Stimulated activated CD8-positive, alpha-beta memory T cell treated with anti-CD3 and anti-CD28 coated beads, Interleukin-4, amount 100 ng/mL, for 4 hours (primary cell): ENCODE measurements around the gene PDCD2.
A peak's percentile ranks its signal among the peaks of the same experiment; 100 is the strongest.
"Not testable (repeated sequence)": the region's sequence is repeated elsewhere in the genome, so short reads cannot be mapped to it uniquely, and the experiment has no call there.

ENCODE experiments used
- DNase-seq, 2 donors: peaks; one replicate each; pipeline ENCODE4 v3.0.0-alpha.2; 2020; ENCODE audit warnings: low read depth in 2 of 2, low spot score in 1 of 2

Gene PDCD2

DNA sequence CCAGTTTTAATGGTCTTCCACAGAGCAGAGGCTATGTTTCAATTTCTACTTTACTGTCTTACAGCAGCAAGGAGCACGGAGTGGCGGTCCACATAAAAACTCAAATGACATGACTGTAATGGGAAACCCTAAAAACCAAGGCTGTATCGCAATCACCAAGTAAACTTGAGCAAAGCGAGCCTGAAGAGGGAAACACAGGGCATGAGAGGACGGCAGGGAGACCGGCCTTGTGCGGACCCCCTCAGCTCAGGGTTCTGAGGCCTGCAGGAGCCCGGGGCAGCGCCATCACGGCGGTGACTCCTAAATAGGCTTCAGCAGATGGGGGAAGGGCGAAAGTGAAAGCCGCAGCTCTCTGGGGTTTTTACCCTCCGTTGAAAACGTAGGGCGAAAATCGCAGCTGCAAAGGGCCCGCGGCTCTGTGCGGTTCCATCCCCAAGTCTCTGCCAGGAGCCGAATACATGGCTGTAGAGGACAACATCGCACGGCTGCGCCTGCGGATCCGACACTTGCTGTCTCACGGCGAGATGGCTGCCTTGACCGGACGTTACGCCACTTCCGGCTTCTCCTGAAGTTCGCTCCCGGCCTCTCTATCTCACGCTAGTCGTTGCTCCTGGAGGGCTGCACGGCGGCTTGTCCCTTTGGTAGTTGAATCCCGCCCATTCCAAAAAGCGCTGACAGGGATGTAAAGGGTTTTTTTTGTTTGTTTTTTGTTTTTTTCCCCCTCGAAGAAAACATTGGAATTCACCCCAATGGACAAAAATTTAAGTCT lies 31.5 kb downstream of the PDCD2 start, which contains the start of gene PSMB1:
Gene PSMB1 (minus strand): TSS at position 543 of the 769 bp plus-strand sequence. CDS start 65 bp downstream, at position 478.
- peak; percentile 57 to 67 for DNase-seq

DNA sequence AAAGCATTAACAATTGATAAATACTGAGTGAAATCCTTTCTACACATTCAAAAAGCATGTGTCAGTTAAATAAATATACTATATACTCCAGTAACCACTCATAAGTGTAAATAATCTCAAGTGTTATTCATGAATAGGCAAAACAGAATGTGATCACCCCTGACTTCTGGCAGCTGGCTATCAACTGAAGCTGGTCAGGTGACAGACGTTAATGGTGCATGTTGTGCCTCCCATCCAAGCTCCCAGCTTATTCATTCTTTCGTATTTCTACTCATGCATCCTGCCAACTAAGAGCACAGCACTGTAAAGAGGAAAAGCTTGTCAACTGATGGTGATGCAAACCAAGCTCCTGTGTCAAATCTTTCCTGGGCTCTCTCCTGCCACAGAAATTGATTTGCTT lies 39.0 kb downstream of the PDCD2 start:
- DNase-seq: no peak

DNA sequence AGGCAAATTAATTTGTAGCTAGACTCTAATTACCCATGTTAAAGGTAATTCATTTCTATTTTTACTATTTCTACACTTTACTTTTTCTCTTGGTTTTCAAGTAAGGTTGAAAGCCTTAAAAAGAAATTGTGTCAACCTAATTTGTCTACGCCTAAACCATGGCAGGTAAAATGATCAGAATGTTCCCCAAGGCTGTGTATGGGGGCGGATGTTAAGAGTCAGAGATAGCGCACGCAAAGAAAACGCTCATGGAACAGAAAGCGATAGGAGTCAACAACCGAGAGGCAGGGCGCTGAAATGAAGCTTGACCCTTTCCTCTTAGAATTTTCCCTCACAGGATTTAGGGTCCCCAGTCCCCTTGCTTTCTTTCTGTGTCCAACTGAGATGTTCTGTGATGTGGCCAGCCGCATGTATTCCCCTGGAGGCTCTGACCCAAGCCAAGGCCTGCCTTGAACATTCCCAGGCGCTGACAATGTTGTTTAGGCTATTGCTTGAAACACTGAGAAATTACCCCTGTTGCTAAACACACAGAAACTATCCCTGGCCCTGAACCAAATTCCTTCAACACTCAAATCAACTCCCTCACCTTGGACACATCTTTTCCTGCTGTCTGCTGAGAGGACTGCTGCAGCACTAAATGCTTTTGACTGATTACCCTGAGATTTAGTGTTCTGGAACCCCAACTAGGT lies 42.3 kb downstream of the PDCD2 start:
- no peak for DNase-seq

DNA sequence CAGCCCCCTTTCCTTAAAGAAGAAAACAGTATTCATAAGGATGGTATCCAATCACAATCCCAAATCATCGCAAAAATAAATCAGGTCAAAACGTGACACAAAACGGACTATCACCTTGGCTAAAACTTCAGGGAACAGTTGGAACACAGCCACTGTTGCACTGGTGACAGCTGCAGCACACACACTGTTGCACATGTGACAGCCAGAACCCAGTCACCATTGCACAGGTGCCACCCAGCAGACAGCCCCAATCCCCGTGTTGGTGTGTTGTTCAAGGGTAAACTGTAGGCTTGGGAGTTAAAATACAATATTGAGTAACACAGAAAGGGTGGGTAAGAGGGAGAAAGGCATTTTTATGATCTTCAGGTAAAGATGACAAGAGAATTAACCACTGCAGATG lies 47.1 kb downstream of the PDCD2 start:
- DNase-seq: no peak

DNA sequence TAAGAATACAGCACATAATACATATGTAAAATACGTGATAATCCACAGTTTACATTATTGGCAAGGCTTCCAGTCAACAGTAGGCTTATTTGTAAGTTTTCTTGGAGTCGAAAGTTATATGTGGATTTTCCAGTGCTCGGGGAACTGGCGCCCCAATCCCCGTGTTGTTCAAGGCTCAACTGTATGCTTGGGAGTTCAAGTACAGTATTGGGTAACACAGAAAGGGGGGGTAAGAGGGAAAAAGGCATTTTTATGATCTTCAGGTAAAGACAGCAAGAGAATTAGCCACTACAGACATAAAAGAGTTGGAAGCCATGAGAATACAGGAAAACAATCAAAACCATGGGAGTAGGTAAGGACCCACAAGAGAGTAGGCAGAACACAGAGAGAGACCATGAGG lies 47.8 kb downstream of the PDCD2 start:
- no peak for DNase-seq

DNA sequence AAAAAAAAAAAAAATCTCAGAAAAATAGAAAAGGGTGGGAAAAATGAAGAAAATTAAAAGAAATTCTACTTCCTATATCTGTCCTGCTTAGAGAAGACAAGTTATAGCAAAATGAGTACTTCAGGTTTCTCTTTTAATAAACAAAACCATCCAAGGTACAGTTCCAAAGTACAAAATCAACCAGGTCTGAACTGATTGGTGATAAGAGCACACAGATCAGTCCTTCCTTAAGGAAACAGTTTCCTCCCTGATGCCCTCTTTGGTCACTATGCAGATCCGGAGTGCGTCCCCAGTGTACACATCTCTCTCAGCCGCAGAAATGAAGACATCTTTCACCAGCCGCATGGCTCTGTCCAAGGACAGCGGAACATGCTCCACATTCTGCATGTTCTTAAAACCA lies 49.4 kb downstream of the PDCD2 start:
- no peak for DNase-seq

DNA sequence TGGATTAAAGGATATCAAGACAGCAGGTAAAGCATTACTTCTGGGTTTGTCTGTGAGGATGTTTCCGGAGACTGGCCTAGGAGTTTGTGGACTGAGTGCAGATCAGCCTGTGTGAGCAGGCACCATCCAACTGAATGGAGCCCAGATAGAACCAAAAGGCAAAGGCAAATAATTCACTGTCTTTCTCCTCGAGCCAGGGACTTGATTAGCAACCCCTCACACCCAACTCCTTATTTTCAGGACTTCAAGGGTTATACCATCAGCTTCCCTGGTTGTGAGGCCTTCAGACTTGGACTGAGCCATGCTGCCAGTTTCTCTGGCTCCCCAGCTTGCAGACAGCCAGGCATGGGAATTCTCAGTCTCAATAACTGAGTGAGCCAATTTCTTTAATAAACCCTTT lies 50.6 kb downstream of the PDCD2 start:
- DNase-seq: no peak

DNA sequence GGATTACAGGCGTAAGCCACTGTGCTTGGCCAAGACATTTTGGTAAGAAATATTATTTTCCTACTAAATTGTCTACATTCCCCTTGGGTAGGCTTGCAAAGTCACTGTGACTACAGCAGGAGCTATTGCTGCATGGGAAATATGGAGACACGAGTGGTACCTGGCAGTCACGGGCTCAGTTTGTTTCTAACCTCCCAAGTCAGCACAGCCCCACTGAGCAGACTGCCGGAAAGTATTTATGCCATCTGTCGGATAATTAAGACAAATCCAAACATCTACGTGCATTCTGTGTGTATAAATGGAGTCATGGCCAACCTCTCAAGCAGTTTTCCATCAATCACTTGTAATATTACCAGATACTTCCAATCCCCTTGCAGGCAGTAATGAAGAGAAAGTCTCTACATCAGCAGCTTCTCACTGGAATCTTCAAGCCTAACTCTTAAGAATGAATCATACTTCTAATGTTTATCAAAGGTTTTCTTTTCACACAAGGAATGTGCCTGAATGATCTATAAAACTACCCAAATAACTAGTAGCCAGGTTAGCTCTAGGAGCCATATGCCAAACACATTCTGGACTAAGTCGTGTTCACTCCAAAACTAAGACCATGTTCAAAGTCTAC lies 51.5 kb downstream of the PDCD2 start:
- no peak for DNase-seq

DNA sequence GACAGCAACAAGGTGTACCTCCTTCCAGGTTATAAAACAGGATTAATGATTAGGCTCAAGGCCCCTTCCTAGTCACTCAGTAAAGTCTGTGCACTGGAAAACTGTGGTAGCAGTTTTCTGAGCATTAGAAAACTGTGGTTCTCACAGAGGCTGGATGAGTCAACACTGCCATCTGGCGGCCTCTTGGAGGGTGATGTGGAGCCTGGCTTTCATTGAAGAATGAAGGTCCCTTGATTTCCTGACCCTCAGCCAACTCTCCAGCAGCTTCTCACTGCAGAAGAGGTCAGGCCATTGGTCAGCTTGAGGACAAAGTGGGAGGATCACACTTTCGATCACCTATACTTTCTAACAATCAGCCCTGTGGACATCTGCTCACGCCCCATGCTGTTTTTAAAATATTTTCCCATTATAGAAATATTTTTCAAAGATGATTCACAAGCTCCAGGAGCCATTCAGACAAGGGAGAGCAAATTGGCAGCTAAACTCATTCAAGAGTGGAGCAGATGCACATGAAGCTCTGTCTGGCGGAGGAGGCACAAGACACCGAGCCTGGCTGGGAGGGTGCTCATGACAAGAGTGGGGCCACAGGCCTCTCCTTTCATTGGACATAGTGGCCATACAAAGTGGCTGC lies 54.5 kb downstream of the PDCD2 start:
- peak; percentile 17 to 47 for DNase-seq

DNA sequence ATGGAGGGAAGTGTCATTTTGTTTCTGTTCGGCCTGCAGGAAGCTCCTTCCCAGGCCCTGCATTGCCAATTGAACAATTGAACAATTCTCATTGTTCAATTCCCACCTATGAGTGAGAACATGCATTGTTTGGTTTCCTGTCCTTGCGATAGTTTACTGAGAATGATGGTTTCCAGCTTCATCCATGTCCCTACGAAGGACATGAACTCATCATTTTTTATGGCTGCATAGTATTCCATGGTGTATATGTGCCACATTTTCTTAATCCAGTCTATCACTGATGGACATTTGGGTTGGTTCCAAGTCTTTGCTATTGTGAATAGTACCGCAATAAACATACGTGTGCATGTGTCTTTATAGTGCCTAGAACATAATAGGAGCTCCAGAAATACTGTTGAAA lies 56.4 kb downstream of the PDCD2 start:
- not testable (repeated sequence) for DNase-seq

DNA sequence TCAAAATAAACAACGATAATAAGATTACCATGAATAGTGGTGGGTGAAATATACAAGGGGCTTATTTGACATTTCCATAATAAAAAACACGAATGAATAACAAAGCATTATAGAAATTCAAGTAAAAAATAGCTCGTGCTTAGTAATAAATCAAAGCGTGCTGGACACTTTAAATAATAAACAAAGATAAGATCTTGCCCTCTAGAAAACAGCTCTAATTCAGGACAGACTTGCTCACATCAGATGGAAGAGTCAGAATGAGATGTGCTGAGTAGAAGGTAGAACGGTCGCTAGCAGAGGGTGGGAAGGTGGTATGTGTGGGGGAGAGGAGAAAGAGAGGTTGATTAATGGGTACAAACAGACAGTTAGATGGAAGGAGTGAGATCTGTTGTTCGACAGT lies 58.6 kb downstream of the PDCD2 start:
- DNase-seq: no peak
